Occipital lobe (tissue), 2 donors: ENCODE measurements around the gene UHRF1. TPM values are rescaled to one million over a fixed set of nuclear protein-coding genes. Genes with fewer than 3 reads are reported as not detected.
"Not testable (repeated sequence)": the region's sequence is repeated elsewhere in the genome, so short reads cannot be mapped to it uniquely, and the experiment has no call there.

Experiments
- DNase-seq: peaks from one replicate; lab custom pipeline; 2025; lab: John Stamatoyannopoulos, UW
- total RNA-seq: library from RNA; depleted of rRNA; stranded (reverse); fragments of >200 nt; gene quantifications from one replicate; pipeline ENCODE4 v1.2.3, GENCODE V29; 2014

Gene UHRF1
- total RNA-seq, 1 donor from 2014 or later, result 8.3 TPM

DNA sequence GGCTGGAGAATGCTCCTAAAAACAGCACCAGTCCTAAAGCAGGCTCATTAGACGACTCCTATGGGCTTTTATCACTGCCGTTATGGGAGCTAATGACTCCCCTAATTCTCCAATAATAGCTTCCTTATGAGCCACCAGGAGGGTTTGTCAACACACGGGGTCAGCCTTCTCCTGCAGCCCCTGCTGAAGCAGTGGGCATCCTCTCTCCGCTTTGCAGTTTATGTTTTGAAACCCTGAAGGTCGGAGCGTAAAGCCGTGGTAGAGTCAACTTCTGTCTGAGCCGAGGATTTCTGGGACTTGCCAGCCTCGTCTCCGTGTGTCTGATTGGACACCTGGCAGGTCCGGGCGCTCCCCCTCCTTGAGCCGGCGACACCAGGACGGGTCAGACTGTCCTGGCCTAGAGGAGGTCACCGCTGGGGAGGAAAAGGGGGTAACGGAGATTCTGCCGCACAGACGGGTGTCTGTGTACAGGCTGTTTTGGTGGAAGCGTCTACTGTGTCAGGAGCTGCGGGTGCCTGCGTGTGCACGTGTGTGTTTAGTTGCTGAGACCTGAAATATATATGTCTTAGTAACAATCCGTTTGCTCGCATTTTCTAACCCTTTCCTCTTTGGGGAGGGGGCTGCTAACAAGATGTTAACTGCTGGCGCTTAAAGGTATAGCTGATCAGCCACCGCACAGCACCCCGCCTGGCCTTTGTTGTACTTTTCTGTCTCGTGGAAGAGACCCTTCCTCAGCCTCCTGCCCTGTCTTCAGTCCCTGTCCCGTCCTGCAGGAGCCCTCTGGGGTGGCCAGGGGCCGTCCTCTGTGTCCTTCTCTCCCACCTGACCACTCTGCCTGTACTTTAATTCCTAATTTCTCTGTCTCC lies 61.5 kb downstream of the UHRF1 start:
- DNase-seq, result no peak

DNA sequence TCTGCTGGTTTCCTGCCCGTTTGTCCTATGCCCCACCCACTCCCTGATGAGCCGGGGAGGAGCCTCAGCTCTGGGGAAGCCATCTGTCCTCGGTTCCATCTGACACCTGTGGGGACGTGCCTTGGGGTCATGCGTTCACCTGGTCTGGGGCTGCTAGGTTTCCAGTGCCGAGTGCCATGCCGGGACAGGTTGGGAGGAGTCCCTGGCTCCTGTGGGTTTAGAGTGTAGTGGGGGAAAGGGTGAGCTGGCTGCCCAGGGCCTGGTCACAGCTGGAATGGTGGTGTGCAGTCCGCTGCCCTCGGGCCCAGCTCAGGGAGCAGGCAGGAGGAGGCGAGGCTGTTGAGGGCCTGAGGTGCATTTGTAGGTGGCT lies 62.1 kb downstream of the UHRF1 start:
- no peak for DNase-seq

DNA sequence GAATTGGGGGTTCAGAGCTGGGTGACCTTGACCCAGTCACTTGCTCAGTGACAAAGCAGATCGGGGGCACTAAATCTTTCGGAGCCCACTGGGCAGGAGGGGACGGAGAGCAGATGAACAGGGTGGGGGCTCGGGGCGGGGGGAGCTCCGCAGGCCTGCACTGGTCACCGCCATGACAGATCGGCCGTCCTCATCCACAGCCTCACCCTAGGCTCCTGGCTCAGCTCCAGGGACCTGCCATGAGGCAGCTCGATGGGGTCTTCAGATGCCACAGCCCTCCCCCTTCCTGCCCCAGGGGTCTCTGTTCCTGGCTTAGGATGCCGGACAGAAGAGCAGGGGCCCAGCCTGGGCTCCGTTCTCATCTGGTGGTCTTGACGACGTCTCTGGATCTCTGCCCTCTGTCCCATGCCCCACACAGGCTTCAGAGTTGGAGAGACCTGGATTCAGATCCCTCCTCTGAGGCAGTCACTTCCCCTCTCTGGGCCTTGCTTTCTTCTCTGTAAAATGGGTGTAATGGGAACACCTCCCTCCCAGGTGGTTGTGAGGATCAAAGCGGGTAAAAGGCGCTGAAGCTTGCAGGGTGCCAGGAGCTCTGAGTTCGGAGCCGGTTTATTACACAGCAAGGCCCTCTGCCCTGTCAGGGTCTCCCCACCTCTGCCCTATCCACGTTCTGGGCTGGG lies 62.7 kb downstream of the UHRF1 start:
- no peak for DNase-seq

DNA sequence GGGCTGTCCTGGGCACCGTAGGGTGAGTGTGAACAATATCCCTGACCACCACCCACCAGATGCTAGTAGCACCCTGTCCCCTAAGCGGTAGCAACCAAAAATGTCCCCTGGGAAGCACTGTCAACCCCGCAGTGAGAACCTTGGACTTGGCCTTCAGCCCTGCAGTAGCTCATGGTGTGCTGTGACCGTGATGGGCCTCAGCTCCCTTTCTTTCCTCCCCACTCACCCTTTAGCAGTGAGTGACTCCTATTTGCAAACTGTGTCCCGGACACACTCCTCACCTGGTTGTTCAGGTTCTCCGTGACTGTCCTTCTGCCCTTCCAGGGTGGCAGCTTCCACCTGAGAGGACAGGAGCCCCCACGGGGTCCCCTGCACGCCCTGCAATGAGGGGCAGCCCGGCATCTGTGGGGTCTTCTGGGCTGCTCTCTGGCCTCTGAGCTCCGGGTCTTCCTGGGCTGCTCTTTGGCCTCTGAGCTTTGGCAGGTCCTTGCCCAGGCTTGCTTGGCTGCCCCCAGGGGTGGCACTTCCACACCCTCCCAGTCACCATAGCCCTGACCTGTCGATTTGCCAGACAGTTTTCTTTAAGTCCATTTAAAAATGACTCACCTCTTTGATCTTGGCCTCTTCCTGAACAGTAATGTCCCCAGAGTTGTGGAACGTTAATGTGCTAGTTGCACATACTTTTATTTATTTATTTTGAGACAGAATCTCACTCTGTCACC lies 63.4 kb downstream of the UHRF1 start:
- DNase-seq, result no peak

DNA sequence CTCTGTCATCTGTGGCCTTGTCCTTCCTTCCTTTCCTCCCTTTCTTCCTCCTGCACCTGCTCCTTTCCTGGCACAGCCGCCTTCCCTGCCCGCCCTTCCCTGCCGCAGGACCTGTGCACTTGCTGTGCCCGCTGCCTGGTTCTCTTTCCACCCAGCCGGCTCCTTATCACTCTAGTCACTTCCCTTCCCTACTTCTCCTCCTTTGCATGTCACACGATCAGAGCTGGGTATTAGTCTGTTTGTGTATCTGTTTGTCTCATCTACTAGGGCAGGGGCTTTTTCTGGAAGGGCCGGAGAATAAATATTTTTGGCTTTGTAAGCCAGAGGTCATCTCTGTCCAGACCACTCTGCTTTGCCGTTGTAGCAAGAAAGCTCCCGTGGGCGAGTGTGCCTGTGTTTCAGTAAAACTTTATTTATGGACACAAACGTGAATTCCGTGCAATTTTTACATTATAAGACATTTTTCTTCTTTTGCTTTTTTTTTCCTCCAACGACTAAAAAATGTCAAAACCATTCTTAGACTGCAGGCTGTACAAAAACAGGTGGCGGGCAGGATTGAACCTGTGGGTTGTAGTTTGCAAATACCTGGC lies 65.7 kb downstream of the UHRF1 start:
- DNase-seq, result no peak

DNA sequence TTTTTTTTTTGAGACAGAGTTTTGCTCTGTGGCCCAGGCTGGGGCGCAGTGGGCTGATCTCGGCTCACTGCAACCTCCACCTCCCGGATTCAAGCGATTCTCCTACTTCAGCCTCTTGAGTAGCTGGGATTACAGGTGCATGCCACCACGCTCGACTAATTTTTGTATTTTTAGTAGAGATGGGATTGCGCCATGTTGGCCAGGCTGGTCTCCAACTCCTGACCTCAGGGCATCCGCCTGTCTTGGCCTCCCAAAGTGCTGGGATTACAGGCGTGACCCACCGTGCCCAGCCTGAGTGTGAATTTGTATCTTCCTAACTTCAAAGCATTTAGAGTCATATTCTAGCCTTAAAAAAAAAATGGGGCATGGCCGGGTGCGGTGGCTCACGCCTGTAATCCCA lies 66.3 kb downstream of the UHRF1 start:
- DNase-seq, result not testable (repeated sequence)

DNA sequence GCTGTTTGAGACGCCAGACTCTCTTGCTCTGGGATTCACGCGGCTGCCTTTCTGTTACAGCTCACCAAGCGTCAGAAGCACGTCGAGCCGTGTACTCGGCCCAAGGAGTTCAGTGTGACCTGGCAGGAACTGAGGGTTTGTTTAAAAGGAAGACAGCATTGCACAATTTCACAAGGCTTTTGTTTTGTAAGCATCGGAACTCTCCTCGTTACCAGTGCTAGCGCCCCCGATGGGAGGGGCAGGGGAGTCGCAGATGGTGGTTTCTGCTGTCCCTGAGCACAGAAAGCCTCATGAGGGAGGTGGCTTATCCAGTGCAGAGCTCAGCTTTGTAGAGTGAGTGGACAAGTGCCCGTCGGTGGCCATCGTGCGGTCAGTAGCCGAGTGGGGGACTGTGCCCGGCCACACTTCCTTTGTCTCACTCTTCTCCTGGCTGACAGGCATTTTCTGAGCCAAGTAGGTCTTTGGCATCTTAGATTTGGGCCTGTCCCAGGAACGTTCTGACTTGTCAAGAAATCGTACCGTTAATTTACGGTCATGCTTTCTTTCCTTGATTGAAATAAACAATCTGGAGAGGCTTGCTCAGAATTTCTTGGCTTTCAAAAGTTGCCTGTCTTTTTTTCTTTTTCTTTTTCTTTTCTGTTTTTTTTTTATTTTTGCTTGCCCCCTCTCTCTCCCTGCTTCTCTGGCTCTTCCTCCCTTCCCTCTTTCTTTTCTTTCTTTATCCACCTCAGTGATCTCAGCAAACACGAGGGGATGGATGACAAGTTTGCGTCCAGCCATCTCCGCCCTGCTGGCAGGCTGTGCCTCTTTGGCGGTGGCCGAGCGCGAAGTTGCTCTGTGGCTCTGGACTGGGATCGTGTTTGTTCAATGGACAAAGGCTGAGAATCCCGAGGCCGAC lies 67.3 kb downstream of the UHRF1 start:
- DNase-seq, result no peak

DNA sequence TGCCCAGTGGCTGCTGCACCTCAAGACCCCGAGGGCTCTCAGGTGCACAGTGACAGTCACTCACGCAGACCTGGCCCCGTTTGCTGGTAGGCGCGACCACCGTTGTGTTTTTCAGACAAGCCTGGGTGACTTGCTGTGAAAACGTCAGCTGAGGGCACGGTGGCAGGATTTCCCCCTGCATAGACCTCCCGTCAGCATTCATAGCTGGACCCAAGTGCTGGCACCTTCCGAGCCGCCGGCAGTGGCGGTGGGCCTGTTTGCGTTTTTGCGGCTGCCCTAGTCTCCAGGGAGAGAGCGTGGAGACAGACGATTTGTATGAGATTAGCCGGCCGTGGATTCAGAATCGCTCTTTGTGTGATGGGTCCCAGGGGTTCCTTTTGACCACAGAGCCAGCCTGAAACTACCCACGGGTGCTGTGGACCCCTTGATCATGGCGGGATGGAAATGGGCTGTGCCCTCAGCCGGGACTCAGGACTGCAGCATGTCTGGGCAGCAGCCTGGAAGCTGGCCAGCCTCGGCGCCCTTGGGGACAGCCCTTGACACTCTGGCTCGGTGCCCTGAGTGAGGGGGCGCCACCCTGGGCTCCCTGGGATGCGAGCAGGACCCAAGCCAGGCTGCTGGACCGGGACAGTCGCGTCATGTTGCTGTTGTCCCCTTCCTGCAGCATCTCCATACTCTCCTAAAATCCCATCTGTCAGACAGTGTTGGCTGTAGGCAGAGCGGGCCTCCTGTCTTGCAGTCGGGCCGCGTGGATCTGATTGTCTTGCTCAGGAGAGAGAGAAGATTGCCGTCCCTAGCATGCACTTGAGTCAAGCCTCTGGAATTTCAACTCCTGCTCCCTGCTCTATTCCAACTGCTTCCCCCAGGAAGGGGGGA lies 68.2 kb downstream of the UHRF1 start:
- no peak for DNase-seq

DNA sequence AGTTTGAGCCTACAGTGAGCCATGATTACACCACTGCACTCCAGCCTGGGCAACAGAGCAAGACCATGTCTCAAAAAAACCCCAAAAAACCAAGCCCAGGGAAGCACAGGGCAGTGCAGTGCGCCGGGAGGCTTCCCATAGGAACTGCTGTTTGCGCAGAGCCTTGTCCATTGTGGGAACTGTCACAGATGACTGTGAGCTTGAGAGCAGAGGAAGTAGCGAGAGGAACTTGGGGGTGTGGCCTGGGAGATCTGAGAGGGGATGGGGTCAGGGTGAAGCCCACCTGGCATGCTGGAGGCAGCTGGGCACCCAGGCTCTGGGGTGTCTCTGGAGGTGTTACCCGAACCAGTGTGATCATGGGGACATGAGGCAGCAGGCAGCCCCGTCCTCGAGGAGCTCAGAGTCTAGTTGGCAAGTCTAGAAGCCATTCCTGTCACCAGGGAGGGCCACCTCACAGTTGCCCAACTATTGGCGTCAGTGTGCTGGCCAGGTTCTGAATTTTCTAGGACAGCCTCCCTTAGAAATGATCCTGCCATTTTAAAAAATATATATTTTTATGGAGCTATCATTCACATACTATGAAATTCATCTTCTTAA lies 70.0 kb downstream of the UHRF1 start:
- DNase-seq, result no peak

DNA sequence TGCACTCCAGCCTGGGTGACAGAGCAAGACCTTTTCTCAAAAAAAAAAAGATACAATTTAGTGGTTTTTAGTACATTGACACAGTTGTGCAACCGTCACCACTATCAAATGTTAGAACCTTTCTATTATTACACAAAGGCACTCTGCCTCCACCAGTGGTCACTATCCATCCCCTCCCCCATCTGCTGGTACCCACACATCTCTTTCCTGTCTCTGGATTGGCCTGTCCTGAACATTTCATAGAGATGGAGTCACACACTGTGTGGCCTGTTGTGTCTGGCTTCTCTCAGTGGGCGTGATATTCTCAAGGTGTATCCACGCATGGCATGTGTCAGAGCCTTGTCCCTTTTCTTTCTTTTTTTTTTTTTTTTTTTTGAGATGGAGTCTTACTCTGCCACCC lies 70.8 kb downstream of the UHRF1 start:
- no peak for DNase-seq

DNA sequence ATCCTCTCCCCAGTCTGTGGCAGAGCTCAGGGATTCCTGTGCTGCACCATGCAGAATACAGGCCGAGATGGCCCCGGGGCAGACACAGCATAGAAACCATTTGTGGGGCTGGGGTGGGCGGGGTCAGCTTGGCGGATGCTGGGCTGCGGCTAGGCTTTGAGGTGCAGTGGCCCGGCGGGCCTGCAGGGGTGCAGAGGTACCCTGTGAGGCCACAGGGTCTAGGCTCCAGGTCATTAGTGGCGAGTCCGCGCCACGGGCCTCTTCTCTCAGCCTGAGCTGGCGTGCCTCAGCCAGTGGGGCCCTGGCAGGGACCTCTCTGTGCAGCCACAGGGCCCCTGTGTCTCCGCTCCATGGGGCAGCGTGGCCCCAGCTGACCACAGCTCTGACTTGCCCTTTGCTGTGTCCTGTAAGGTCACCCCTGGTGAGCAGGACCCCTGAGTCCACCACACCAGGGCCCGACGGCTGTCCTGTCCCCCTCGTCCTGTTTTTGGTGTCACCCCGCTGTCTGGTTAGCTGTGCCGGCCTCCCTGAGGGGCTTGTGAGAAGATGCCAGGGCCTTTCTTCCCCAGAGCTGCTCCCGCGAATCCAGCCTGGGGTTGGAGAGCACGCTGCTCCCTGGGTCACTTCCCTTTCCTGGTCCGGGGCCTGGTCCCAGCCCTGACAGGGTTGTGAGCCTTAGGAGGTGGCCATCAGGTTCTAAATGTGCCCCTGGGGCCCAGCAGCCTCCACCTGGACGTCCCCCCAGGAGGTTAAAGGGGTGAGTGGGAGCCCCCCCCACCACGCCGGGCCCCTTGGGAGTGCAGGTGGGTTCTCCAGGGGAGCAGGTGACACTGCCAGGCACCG lies 71.8 kb downstream of the UHRF1 start:
- no peak for DNase-seq

DNA sequence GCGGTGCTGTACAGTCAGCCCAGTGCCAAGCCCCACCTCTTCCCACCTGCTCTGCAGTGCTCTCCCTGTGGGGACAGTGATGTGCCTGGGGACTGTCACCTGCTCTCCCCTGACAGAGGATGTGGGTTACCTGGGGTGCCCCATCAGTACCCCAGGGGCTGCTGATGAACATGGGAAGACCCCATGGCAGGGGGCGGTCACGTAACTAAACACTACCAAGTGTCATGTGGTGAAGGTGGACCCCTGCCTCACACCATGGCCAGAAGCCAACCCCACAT lies 72.3 kb downstream of the UHRF1 start:
- no peak for DNase-seq

DNA sequence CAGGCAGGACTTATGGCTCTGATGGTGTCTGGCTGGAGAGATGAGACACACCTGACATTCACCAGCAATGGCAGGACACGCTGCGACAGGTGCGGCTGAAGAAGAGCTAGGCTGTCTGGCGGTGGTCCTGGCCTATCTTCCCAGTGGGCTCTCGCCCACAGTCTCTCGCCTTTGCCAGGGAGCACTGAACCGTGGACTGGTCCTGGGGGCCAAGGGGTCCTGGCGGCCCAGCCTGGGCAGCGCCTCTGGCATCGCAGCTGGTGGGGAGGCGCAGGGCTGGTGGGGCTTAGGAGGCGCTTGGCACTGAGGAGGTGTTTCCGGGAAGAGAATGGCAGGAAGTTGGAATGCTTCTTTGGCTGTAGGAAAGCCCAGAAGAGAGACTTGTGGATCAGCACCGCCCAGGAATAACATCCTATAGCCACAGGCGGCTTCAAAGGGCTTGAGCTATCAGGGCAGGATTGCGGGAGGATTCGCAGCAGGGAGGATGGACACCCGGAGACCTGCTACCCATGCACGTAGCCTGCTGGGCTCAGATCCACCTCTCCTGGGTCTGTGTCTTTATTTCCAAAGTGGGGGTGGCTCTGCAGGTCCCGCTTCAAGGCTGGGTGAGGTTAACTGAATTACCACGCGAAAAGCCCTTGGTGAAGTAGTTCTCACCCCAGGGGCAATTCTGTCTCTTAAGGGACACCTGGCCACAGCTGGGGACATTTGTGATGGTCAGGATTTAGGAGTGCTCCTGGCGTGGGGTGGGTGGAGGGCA lies 74.2 kb downstream of the UHRF1 start:
- DNase-seq, result no peak

DNA sequence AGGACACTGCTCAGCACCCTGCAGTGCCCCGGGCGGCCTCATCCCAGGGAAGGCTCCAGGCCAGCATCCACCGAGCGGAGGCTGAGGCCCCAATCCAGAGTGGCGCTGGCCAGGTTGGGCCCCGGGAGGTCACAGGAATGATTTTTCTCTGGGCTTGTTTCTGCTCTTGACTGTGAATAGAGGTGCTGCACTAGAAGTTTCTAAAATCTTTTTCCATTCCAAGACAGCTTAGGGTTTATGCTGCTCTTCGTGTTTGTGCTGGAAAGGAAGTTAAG lies 74.7 kb downstream of the UHRF1 start:
- no peak for DNase-seq

DNA sequence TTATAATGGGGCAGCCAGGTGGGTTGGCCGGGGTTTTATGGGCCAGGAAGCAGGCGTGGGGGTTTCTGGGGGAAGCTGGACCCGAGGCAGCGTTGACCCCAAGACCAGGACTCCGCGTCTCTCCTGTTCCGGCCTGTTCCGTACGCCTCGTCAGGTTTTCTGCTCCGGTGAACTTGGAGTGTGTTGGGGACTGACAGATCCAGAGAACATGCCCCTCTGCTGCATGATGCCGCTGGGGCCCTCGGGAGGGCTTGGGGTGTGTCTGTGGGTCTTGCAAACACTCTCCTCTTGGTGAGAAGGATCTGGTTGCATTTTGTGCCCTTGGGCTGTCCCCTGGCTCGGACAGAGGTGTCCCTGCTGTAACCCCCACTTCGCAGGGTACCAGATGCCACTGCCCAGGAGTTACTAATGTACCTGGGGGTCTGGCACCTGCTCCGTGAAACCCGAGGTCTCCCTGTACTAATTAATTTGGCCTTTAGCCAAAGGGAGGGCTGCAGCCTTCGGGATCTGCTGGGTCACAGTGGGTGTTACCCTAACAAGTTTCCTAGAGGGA lies 75.2 kb downstream of the UHRF1 start:
- no peak for DNase-seq

DNA sequence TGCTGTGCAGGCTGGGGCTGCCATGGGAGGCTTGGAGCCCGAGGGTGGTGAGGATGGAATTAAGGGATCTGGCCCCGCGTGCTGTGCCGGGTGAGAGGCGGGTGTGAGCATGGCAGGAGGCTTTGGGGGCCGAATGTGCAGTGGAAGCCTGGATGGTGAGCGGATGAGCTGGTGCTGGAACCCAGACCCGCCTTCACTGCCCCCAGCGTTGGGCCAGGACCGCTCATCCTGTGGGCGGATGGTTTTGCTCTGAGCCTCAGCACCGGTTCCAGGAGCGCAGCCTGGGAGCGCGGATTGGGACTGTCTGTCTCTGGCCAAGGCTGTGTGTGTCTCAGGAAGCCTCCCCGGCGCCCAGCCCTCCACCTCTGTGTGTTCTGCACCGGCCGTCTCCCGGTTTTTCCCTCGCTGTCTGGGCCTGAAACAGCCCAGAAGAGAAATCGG lies 76.3 kb downstream of the UHRF1 start:
- DNase-seq, result no peak

DNA sequence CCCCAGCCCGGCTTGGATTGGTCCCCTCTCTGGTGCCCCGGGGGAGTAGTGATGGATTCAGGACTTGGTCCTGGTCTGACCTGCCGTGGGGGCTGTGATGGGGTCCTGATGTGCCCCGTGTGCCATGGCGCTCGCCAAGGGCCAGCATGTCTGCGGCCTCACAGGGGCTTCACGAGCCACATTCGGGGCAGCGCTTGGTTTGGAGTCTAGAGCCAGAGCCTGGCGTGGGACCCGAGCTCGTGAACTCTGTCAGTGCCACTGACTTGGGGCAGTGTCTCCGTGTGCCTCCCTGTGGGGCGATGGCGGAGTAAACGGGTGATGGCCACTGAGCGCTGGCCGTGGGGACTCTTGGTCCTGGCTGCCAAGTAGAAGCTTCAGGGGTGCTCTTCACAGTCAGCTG lies 76.8 kb downstream of the UHRF1 start:
- no peak for DNase-seq

DNA sequence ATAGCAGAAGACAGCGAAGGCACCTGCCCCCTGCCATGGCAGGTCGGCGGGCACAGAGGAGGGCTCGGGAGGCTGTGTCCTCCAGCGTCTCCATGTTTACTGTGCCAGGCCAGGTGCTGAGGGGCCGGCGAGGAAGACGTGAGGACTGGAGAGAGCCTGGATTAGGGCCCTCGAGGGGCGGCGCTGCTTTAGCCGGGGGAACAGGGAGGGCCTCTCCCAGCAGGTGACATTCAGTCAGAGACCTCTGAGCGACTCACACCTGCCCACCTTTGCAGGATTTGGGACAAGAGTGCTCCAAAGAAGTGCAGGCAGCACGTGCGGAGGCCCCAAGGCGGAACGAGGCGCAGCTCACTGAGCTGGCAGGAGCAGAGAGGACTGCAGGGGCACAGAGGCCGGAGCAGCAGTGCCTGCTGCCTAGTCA lies 77.2 kb downstream of the UHRF1 start:
- DNase-seq, result no peak
